ENCODE measurements around the gene FAM98C. TPM values are rescaled to one million over a fixed set of nuclear protein-coding genes. Genes with fewer than 3 reads are reported as not detected.

FAM98C gene
- total RNA-seq, 1 donor from 2014 or later = 16.0 TPM

GRCh38 chr19:38388349-38389100 is 14.4 kb upstream of the FAM98C start, which contains the start of gene SPRED3:
SPRED3 (plus strand) TSS chr19:38388697; CDS start chr19:38390303, 1,606 bp downstream.
- no peaks in the 10 kb centered on the region for H3K27me3 Mint-ChIP-seq (ENCODE audit: low read depth)
- H3K27ac Mint-ChIP-seq (ENCODE audit: unreplicated experiment) = peak within 1 kb of the TSS; percentile 96
- no peak for DNase-seq (ENCODE audit: low spot score)
- H3K4me1 Mint-ChIP-seq (ENCODE audit: low read depth) = peaks cover 20% of the 10 kb centered on the region
- TF ChIP-seq CTCF (IDR thresholded peaks at IDR 0.05) = no peak
- H3K9me3 Mint-ChIP-seq (ENCODE audit: low read depth) = no peaks in the 10 kb centered on the region
- H3K4me3 Mint-ChIP-seq (ENCODE audit: unreplicated experiment) = peak within 1 kb of the TSS; percentile 92
- H3K36me3 Mint-ChIP-seq (ENCODE audit: low read depth) = peaks cover 2% of the 10 kb centered on the region

- H3K27me3 Mint-ChIP-seq (ENCODE audit: low read depth) = no peaks in the 10 kb centered on the region
- H3K9me3 Mint-ChIP-seq (ENCODE audit: low read depth) = no peaks in the 10 kb centered on the region
- no peak for TF ChIP-seq CTCF (IDR thresholded peaks at IDR 0.05)
- peak overlapping the region; percentile 71 for H3K4me3 Mint-ChIP-seq (ENCODE audit: unreplicated experiment)
- peak overlapping the region; percentile 90 for H3K27ac Mint-ChIP-seq (ENCODE audit: unreplicated experiment)
- DNase-seq (ENCODE audit: low spot score) = no peak
- H3K36me3 Mint-ChIP-seq (ENCODE audit: low read depth) = peaks cover 4% of the 10 kb centered on the region
- peaks cover 20% of the 10 kb centered on the region for H3K4me1 Mint-ChIP-seq (ENCODE audit: low read depth)
These were observed 13.6 kb upstream of the FAM98C start for GRCh38 chr19:38389101-38389925.

GRCh38 chr19:38389957-38390924 is 12.7 kb upstream of the FAM98C start:
- Mint-ChIP-seq H3K36me3 (ENCODE audit: low read depth) (peaks cover 4% of the 10 kb centered on the region), H3K4me1 (ENCODE audit: low read depth) (peaks cover 20% of the 10 kb centered on the region), H3K27ac (ENCODE audit: unreplicated experiment) (peak overlapping the region; percentile 90), H3K9me3 (ENCODE audit: low read depth) (no peaks in the 10 kb centered on the region), H3K27me3 (ENCODE audit: low read depth) (no peaks in the 10 kb centered on the region), H3K4me3 (ENCODE audit: unreplicated experiment) (peak overlapping the region; percentile 71)
- no peak for DNase-seq (ENCODE audit: low spot score)
- TF ChIP-seq CTCF (IDR thresholded peaks at IDR 0.05) = no peak

- H3K4me1 Mint-ChIP-seq (ENCODE audit: low read depth) = peaks cover 20% of the 10 kb centered on the region
- H3K27ac Mint-ChIP-seq (ENCODE audit: unreplicated experiment) = no peak overlapping the region
- no peak overlapping the region for H3K4me3 Mint-ChIP-seq (ENCODE audit: unreplicated experiment)
- no peaks in the 10 kb centered on the region for H3K9me3 Mint-ChIP-seq (ENCODE audit: low read depth)
- peaks cover 9% of the 10 kb centered on the region for H3K36me3 Mint-ChIP-seq (ENCODE audit: low read depth)
- no peaks in the 10 kb centered on the region for H3K27me3 Mint-ChIP-seq (ENCODE audit: low read depth)
- TF ChIP-seq CTCF (IDR thresholded peaks at IDR 0.05) = no peak
- no peak for DNase-seq (ENCODE audit: low spot score)
These were observed 10.9 kb upstream of the FAM98C start for GRCh38 chr19:38391911-38392464.
